H9 (cell line): ENCODE measurements around the gene VPS54. TPM values are rescaled to one million over a fixed set of nuclear protein-coding genes. Genes with fewer than 3 reads are reported as not detected.

ENCODE experiments used
- DNase-seq: peaks from one replicate; pipeline ENCODE4 v3.0.0-alpha.2; 2017
- H2AFZ ChIP-seq: one replicate; pipeline ENCODE4 v1.6.1; 2013; ENCODE audit warnings: mild to moderate bottlenecking, low read length, control low read depth, moderate library complexity
- H2AK5ac ChIP-seq: 2 replicates; pipeline ENCODE4 v1.6.1; 2013; ENCODE audit warnings: low read length, control low read depth, mixed read lengths; ENCODE audit not compliant: insufficient read length
- H2BK120ac ChIP-seq: one replicate; pipeline ENCODE4 v1.6.1; 2013; ENCODE audit warnings: low read depth, mild to moderate bottlenecking, low read length, control low read depth, inconsistent platforms; ENCODE audit not compliant: poor library complexity, severe bottlenecking
- H2BK12ac ChIP-seq: 2 replicates; pipeline ENCODE4 v1.6.1; 2013; ENCODE audit warnings: low read length, control low read depth, mixed read lengths, low read depth; ENCODE audit not compliant: insufficient read length
- H2BK15ac ChIP-seq: 2 replicates; pipeline ENCODE4 v1.6.1; 2013; ENCODE audit warnings: low read depth, low read length, control low read depth
- H2BK20ac ChIP-seq: one replicate; pipeline ENCODE4 v1.6.1; 2013; ENCODE audit warnings: low read depth, mild to moderate bottlenecking, low read length, control low read depth, inconsistent platforms; ENCODE audit not compliant: poor library complexity, severe bottlenecking
- H2BK5ac ChIP-seq: 2 replicates; pipeline ENCODE4 v1.6.1; 2013; ENCODE audit warnings: low read length, control low read depth, mixed read lengths; ENCODE audit not compliant: insufficient read length
- H3K14ac ChIP-seq: 2 replicates; pipeline ENCODE4 v1.6.1; 2013; ENCODE audit warnings: low read length, control low read depth; ENCODE audit not compliant: insufficient read depth
- H3K18ac ChIP-seq: 2 replicates; pipeline ENCODE4 v1.6.1; 2013; ENCODE audit warnings: low read depth, mild to moderate bottlenecking, mixed read lengths, low read length, control low read depth; ENCODE audit not compliant: insufficient read length
- H3K23ac ChIP-seq: 2 replicates; pipeline ENCODE4 v1.6.1; 2013; ENCODE audit warnings: low read length, control low read depth, mixed read lengths, low read depth; ENCODE audit not compliant: insufficient read length
- H3K23me2 ChIP-seq: 2 replicates; pipeline ENCODE4 v1.6.1; 2013; ENCODE audit warnings: low read depth, mild to moderate bottlenecking, mixed read lengths, low read length, control low read depth; ENCODE audit not compliant: insufficient read length, poor library complexity, severe bottlenecking
- H3K27ac ChIP-seq: 2 replicates; pipeline ENCODE4 v1.5.1; 2013; ENCODE audit warnings: low read length, control low read depth, mixed read lengths, low read depth; ENCODE audit not compliant: insufficient read length
- H3K27me3 ChIP-seq: 2 replicates; pipeline ENCODE4 v1.6.1; 2013; ENCODE audit warnings: low read length, control low read depth, inconsistent platforms; ENCODE audit not compliant: insufficient read depth
- H3K4ac ChIP-seq: 2 replicates; pipeline ENCODE4 v1.6.1; 2013; ENCODE audit warnings: low read depth, mild to moderate bottlenecking, control low read depth, inconsistent platforms, low read length, moderate library complexity
- H3K4me1 ChIP-seq: 2 replicates; pipeline ENCODE4 v1.6.1; 2013; ENCODE audit warnings: low read length, control low read depth, inconsistent platforms; ENCODE audit not compliant: insufficient read depth
- H3K4me2 ChIP-seq: 2 replicates; pipeline ENCODE4 v1.6.1; 2013; ENCODE audit warnings: low read length, control low read depth, mixed read lengths; ENCODE audit not compliant: insufficient read length, insufficient read depth
- H3K56ac ChIP-seq: 2 replicates; pipeline ENCODE4 v1.6.1; 2013; ENCODE audit warnings: low read depth, mild to moderate bottlenecking, mixed read lengths, low read length, control low read depth; ENCODE audit not compliant: insufficient read length
- H3K79me1 ChIP-seq: 2 replicates; pipeline ENCODE4 v1.6.1; 2013; ENCODE audit warnings: low read depth, mild to moderate bottlenecking, moderate library complexity, low read length, control low read depth, inconsistent platforms; ENCODE audit not compliant: insufficient read depth, poor library complexity, severe bottlenecking
- H3K79me2 ChIP-seq: 2 replicates; pipeline ENCODE4 v1.6.1; 2013; ENCODE audit warnings: low read length, control low read depth, inconsistent platforms; ENCODE audit not compliant: insufficient read depth
- H3K9ac ChIP-seq: 2 replicates; pipeline ENCODE4 v1.6.1; 2013; ENCODE audit warnings: low read length, control low read depth, mixed read lengths; ENCODE audit not compliant: insufficient read length; ENCODE audit errors: extremely low read depth
- H3K9me3 ChIP-seq: one replicate; pipeline ENCODE4 v1.6.1; 2013; ENCODE audit warnings: low read depth, low read length, inconsistent platforms; ENCODE audit not compliant: control insufficient read depth
- H3T11ph ChIP-seq: one replicate; pipeline ENCODE4 v1.6.1; 2013; ENCODE audit warnings: mild to moderate bottlenecking, low read length, control low read depth, inconsistent platforms
- H4K20me1 ChIP-seq: one replicate; pipeline ENCODE4 v1.6.1; 2013; ENCODE audit not compliant: control insufficient read depth, insufficient read length, insufficient read depth
- H4K5ac ChIP-seq: 2 replicates; pipeline ENCODE4 v1.6.1; 2013; ENCODE audit warnings: low read depth, mild to moderate bottlenecking, mixed read lengths, low read length, control low read depth; ENCODE audit not compliant: insufficient read length
- H4K8ac ChIP-seq: replicated peaks from 2 replicates; pipeline ENCODE4 v1.6.1; 2013; ENCODE audit warnings: low read length, control low read depth, mixed read lengths, low read depth; ENCODE audit not compliant: insufficient read length
- H4K91ac ChIP-seq: 2 replicates; pipeline ENCODE4 v1.6.1; 2013; ENCODE audit warnings: low read depth, mild to moderate bottlenecking, moderate library complexity, mixed read lengths, low read length, control low read depth; ENCODE audit not compliant: insufficient read length
- H3K27ac Mint-ChIP-seq, 3 experiments: 2 replicates in 2 of 3; 3 replicates in 1 of 3; pipeline ENCODE4 v1.8.0; 2020 to 2021; ENCODE audit warnings: mixed read lengths in 3 of 3, mild to moderate bottlenecking in 1 of 3, moderate library complexity in 1 of 3
- H3K27me3 Mint-ChIP-seq: 2 replicates; pipeline ENCODE4 v1.8.0; 2021; ENCODE audit warnings: low read depth, mild to moderate bottlenecking, moderate library complexity, mixed read lengths
- H3K36me3 Mint-ChIP-seq, 3 experiments: 2 replicates in 2 of 3; 3 replicates in 1 of 3; pipeline ENCODE4 v1.8.0; 2020 to 2021; ENCODE audit warnings: low read depth in 3 of 3, mixed read lengths in 3 of 3; ENCODE audit not compliant: insufficient read depth in 1 of 3
- H3K4me1 Mint-ChIP-seq, 2 experiments: 2 replicates each; pipeline ENCODE4 v1.8.0; 2020; ENCODE audit warnings: mixed read lengths in 2 of 2
- H3K4me3 Mint-ChIP-seq, 2 experiments: 2 replicates in 1 of 2; 3 replicates in 1 of 2; pipeline ENCODE4 v1.8.0; 2020 to 2021; ENCODE audit warnings: mild to moderate bottlenecking in 2 of 2, mixed read lengths in 2 of 2, moderate library complexity in 1 of 2
- H3K9me3 Mint-ChIP-seq, 2 experiments: 2 replicates in 1 of 2; 3 replicates in 1 of 2; pipeline ENCODE4 v1.8.0; 2020; ENCODE audit warnings: mild to moderate bottlenecking in 2 of 2, mixed read lengths in 2 of 2, moderate library complexity in 1 of 2
- WGBS: extraction: QIAGEN DNeasy Blood & Tissue Kit; methylation state at CpG from one replicate; pipeline ENCODE4 v1.1.7; 2013; ENCODE audit warnings: missing lambda C conversion rate, low lambda C conversion rate, mixed read lengths; ENCODE audit not compliant: insufficient read length; ENCODE audit errors: extremely low coverage; 5-methylcytosine and 5-hydroxymethylcytosine counted together
- total RNA-seq: library from RNA; stranded (reverse); gene quantifications from 2 replicates; pipeline ENCODE4 v1.2.1, GENCODE V29; 2021
- TF ChIP-seq, protein P1 (sequence below): fragments of 200-600 bp; sonication (generic); conservative IDR thresholded peaks from 3 replicates; pipeline ENCODE4 v1.8.0; 2021; ENCODE audit warnings: antibody characterized with exemption, mild to moderate bottlenecking

The VPS54 gene
- total RNA-seq, 1 experiment from 2014 or later: 13.4 TPM

DNA sequence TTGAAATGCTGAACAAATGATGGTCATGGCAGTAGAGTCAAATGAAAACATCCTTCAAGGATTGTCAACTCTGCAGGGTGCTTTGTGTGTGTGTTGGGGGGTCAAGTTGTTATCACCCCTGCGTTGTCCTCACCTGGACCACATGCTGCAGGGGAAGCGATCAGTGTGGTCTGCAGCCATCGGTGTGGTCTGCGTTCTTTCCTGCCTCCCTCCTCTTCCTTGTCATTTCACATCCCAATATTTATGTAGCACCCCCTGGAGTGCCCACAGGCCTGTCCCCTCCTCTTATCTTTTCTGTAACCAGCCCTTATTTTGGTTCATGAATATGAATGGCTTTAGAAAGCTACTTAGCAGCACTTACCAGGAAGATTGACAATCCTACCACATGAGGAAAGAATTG is 138.6 kb downstream of the VPS54 start:
- H4K8ac ChIP-seq: no peak overlapping the region
- H3K4ac ChIP-seq: no peak overlapping the region
- H3K27me3 ChIP-seq: no peaks in the 10 kb centered on the region
- no peak overlapping the region for H3K23ac ChIP-seq
- TF ChIP-seq, protein P1, sequence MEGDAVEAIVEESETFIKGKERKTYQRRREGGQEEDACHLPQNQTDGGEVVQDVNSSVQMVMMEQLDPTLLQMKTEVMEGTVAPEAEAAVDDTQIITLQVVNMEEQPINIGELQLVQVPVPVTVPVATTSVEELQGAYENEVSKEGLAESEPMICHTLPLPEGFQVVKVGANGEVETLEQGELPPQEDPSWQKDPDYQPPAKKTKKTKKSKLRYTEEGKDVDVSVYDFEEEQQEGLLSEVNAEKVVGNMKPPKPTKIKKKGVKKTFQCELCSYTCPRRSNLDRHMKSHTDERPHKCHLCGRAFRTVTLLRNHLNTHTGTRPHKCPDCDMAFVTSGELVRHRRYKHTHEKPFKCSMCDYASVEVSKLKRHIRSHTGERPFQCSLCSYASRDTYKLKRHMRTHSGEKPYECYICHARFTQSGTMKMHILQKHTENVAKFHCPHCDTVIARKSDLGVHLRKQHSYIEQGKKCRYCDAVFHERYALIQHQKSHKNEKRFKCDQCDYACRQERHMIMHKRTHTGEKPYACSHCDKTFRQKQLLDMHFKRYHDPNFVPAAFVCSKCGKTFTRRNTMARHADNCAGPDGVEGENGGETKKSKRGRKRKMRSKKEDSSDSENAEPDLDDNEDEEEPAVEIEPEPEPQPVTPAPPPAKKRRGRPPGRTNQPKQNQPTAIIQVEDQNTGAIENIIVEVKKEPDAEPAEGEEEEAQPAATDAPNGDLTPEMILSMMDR: no peak
- no peak overlapping the region for H3K56ac ChIP-seq
- no peak overlapping the region for H2BK20ac ChIP-seq
- Mint-ChIP-seq H3K4me3 (peak overlapping the region in 1 of 2 experiments; percentile 10; a peak in 1 of 5 replicates), H3K4me1 (peaks cover 58 to 78% of the 10 kb centered on the region in 2 experiments), H3K36me3 (peaks cover 56 to 87% (median 82%) of the 10 kb centered on the region in 3 experiments), H3K27me3 (no peaks in the 10 kb centered on the region), H3K27ac (peak overlapping the region; percentile 55 to 72 (median 65)), H3K9me3 (no peaks in the 10 kb centered on the region)
- H3K9ac ChIP-seq: no peak overlapping the region
- H3K23me2 ChIP-seq: no peaks in the 10 kb centered on the region
- no CpG with 5 or more reads among the region's 4 CpGs for WGBS
- H3T11ph ChIP-seq: no peak overlapping the region
- no peak overlapping the region for H4K91ac ChIP-seq
- no peak overlapping the region for H2AFZ ChIP-seq
- H2BK12ac ChIP-seq: no peak overlapping the region
- peaks cover 2% of the 10 kb centered on the region; the same call in 1 of the 2 replicates for H3K4me1 ChIP-seq
- no peak overlapping the region for H4K5ac ChIP-seq
- H3K14ac ChIP-seq: no peak overlapping the region
- peaks cover 10% of the 10 kb centered on the region; the same call in 1 of the 2 replicates for H3K79me2 ChIP-seq
- no peak overlapping the region for H3K27ac ChIP-seq
- H3K18ac ChIP-seq: no peak overlapping the region
- no peak overlapping the region for H3K4me2 ChIP-seq
- H3K9me3 ChIP-seq: no peaks in the 10 kb centered on the region
- H3K79me1 ChIP-seq: peaks cover 5% of the 10 kb centered on the region
- H2BK120ac ChIP-seq: no peak overlapping the region
- no peak for DNase-seq
- no peak overlapping the region for H2AK5ac ChIP-seq
- no peaks in the 10 kb centered on the region for H4K20me1 ChIP-seq
- H2BK15ac ChIP-seq: no peak overlapping the region
- H2BK5ac ChIP-seq: no peak overlapping the region
